K562 (cell line): ENCODE measurements around the gene TRDN. TPM values are rescaled to one million over a fixed set of nuclear protein-coding genes. Genes with fewer than 3 reads are reported as not detected.

Source experiments
- ATAC-seq: fragments of 200-7000 bp; cut with Tn5 transposase; 3 replicates; pipeline ENCODE4 v1.9.1; 2020; ENCODE audit warnings: moderate library complexity
- BruUV-seq: library from RNA; stranded (reverse); fragments of 400-500 nt; replicated peaks from 2 replicates; lab custom pipeline; 2021; lab: Mats Ljungman, UMichigan
- CTCF ChIA-PET: fragments of 300-600 bp; formaldehyde crosslinking; extraction: SDS; loops from one replicate; lab custom pipeline; 2021; ENCODE audit warnings: low intra/inter-chr PET ratio; lab: Yijun Ruan, JAX
- POLR2A ChIA-PET: fragments of 300-600, 350-650 bp; sonication (Branson Sonifier 250); formaldehyde crosslinking; extraction: SDS; loops from one replicate; lab custom pipeline; 2021; ENCODE audit warnings: antibody characterized with exemption, inconsistent platforms; lab: Yijun Ruan, JAX
- DNase-seq, 4 experiments: peaks; one replicate each; pipeline versions ENCODE4 v3.0.0 to v3.0.0-alpha.2; 2011 to 2018; ENCODE audit warnings: low spot score in 3 of 4, mixed read lengths in 3 of 4; ENCODE audit errors: extremely low read depth in 1 of 4
- FAIRE-seq: peaks from 2 replicates; lab custom pipeline; 2011; peaks lifted over from hg19 to GRCh38; lab: Jason Lieb, UNC
- H2AFZ ChIP-seq: 2 replicates; pipeline ENCODE4 v1.6.0; 2011; ENCODE audit warnings: low read depth, low read length, control low read depth, inconsistent platforms
- H3K27ac ChIP-seq: fragments of 200-600 bp; 3 replicates; pipeline ENCODE4 v1.8.0; 2011; ENCODE audit warnings: low read depth, mild to moderate bottlenecking, control low read depth, inconsistent platforms, low read length, moderate library complexity, mixed read lengths; ENCODE audit errors: extremely low read depth
- H3K27me3 ChIP-seq, 2 experiments: fragments of 300-600 bp in 1 of 2; 2 replicates in 1 of 2; 3 replicates in 1 of 2; pipeline versions ENCODE4 v1.6.0 to v1.8.0; 2011; ENCODE audit warnings: inconsistent platforms in 2 of 2, low read length in 2 of 2, mild to moderate bottlenecking in 1 of 2, mixed read lengths in 1 of 2, moderate library complexity in 1 of 2; ENCODE audit not compliant: control insufficient read depth in 2 of 2, insufficient read depth in 2 of 2
- H3K36me3 ChIP-seq: fragments of 300-600 bp; 3 replicates; pipeline ENCODE4 v1.8.0; 2011; ENCODE audit warnings: mild to moderate bottlenecking, low read length, inconsistent platforms; ENCODE audit not compliant: control insufficient read depth, insufficient read depth
- H3K4me1 ChIP-seq, 2 experiments: fragments of 200-600 bp in 1 of 2; replicated peaks in 1 of 2; 2 replicates in 1 of 2; 3 replicates in 1 of 2; pipeline versions ENCODE4 v1.5.1 to v1.8.0; 2011; ENCODE audit warnings: inconsistent platforms in 2 of 2, low read length in 2 of 2, mild to moderate bottlenecking in 1 of 2, mixed read lengths in 1 of 2, moderate library complexity in 1 of 2; ENCODE audit not compliant: control insufficient read depth in 2 of 2, insufficient read depth in 2 of 2
- H3K4me2 ChIP-seq: 2 replicates; pipeline ENCODE4 v1.6.1; 2011; ENCODE audit warnings: low read length, control low read depth, inconsistent platforms, mixed read lengths; ENCODE audit not compliant: insufficient read depth
- H3K4me3 ChIP-seq: fragments of 200-600 bp; sonication (generic), shearing (Covaris generic); 2 replicates; pipeline ENCODE4 v1.5.1; 2016; ENCODE audit warnings: control low read depth, inconsistent platforms
- H3K79me2 ChIP-seq: fragments of 200-600 bp; 3 replicates; pipeline ENCODE4 v1.8.0; 2011; ENCODE audit warnings: low read length, inconsistent platforms; ENCODE audit not compliant: control insufficient read depth, insufficient read depth
- H3K9ac ChIP-seq, 2 experiments: 2 replicates each; pipeline versions ENCODE4 v1.6.0 to v1.6.1; 2011; ENCODE audit warnings: low read depth in 2 of 2, low read length in 2 of 2, control low read depth in 1 of 2, inconsistent platforms in 1 of 2, mild to moderate bottlenecking in 1 of 2, mixed read lengths in 1 of 2; ENCODE audit not compliant: insufficient read depth in 1 of 2
- H3K9me1 ChIP-seq: one replicate; pipeline ENCODE4 v1.6.0; 2011; ENCODE audit warnings: inconsistent platforms, mild to moderate bottlenecking, low read length, moderate library complexity; ENCODE audit not compliant: control insufficient read depth, insufficient read depth
- H3K9me3 ChIP-seq: replicated peaks from 2 replicates; pipeline ENCODE4 v1.5.1; 2011; ENCODE audit warnings: low read depth, low read length, inconsistent platforms; ENCODE audit not compliant: control insufficient read depth, insufficient read depth
- H4K20me1 ChIP-seq: replicated peaks from 2 replicates; pipeline ENCODE4 v1.6.1; 2011; ENCODE audit warnings: low read length, inconsistent platforms, mixed read lengths; ENCODE audit not compliant: control insufficient read depth, insufficient read depth
- DDX20 ChIP-seq: fragments of 450-650 bp; IDR thresholded peaks from 2 replicates; pipeline ENCODE4 v1.6.1; 2016; ENCODE audit warnings: missing genetic modification characterization, low read depth, mild to moderate bottlenecking, missing compliant biosample characterization, moderate library complexity
- RAD51 ChIP-seq: fragments of 450-650 bp; IDR thresholded peaks from 2 replicates; pipeline ENCODE4 v1.7.1; 2016; ENCODE audit warnings: low read depth, mild to moderate bottlenecking, borderline replicate concordance
- USF2 ChIP-seq: sonication (generic); formaldehyde crosslinking; IDR thresholded peaks from 2 replicates; pipeline ENCODE4 v1.5.0; 2020; ENCODE audit warnings: missing genetic modification reagents
- WGBS: fragments of 100-300 bp; shearing (Covaris generic); methylation state at CpG from one replicate; pipeline ENCODE4 v1.1.6; 2016; ENCODE audit warnings: low coverage, mixed read lengths; ENCODE audit not compliant: insufficient coverage; ENCODE audit errors: missing lambda C conversion rate; 5-methylcytosine and 5-hydroxymethylcytosine counted together
- in situ Hi-C: fragments of 300-500 bp; cut with MboI; formaldehyde crosslinking; loops from 4 replicates; pipeline ENCODE4 v1.15.0; 2018; ENCODE audit warnings: inconsistent platforms, mixed read lengths
- intact Hi-C: fragments of 100-400 bp; cut with micrococcal nuclease; formaldehyde crosslinking; loops from 2 replicates; pipeline ENCODE4 v1.14.2; 2022
- polyA plus RNA-seq, 8 experiments: library from polyadenylated mRNA; depleted of rRNA in 4 of 8; stranded (reverse) in 5 of 8; unstranded in 3 of 8; fragments of >200 nt; fragmentation: Nextera tagmentation in 2 of 8; fragmentation: Illumina TruSeq in 1 of 8; extraction: Ambion mirVana in 2 of 8; extraction: Trizol in 1 of 8; gene quantifications; 2 replicates each; pipeline versions ENCODE4 v1.2.1 to v1.2.3, GENCODE V29; 2011 to 2014; ENCODE audit warnings: inconsistent platforms in 1 of 8, missing spikeins in 1 of 8
- total RNA-seq, 7 experiments: library from RNA; depleted of rRNA in 6 of 7; stranded (reverse); fragments of >200 nt in 6 of 7; fragmentation: Illumina TruSeq in 2 of 7; extraction: Trizol in 2 of 7; gene quantifications; 2 replicates each; pipeline versions ENCODE4 v1.2.1 to v1.2.3, GENCODE V29; 2011 to 2021; ENCODE audit warnings: low replicate concordance in 1 of 7
- TF ChIP-seq, protein P1 (sequence below), 2 experiments: fragments of 450-650 bp; formaldehyde crosslinking in 1 of 2; IDR thresholded peaks; 2 replicates each; pipeline versions ENCODE4 v1.4.0 to v1.6.1; 2014 to 2020; ENCODE audit warnings: mild to moderate bottlenecking in 2 of 2, borderline replicate concordance in 1 of 2, low read depth in 1 of 2
- TF ChIP-seq, protein P2 (sequence below): sonication (generic); IDR thresholded peaks from 2 replicates; pipeline ENCODE4 v1.6.1; 2016
- TF ChIP-seq, protein P3 (sequence below): fragments of 450-650 bp; formaldehyde crosslinking; IDR thresholded peaks from 2 replicates; pipeline ENCODE4 v1.4.0; 2020; ENCODE audit warnings: mild to moderate bottlenecking, mixed read lengths

Gene TRDN
- total and polyA plus RNA-seq, 9 of the 15 experiments (the other 6 are each of a cell fraction or from before 2014, with no cell fraction given) = 0.05 to 0.50 (median 0.16) TPM

GRCh38 chr6:123570813-123571684, 65.7 kb downstream of the TRDN start:
- Histone ChIP-seq H3K27me3 (no peaks in the 10 kb centered on the region), H4K20me1 (no peaks in the 10 kb centered on the region), H3K9me1 (no peaks in the 10 kb centered on the region), H3K27ac (no peak overlapping the region), H3K4me3 (no peak overlapping the region), H3K4me1 (no peaks in the 10 kb centered on the region), H3K9ac (no peak overlapping the region), H3K79me2 (no peaks in the 10 kb centered on the region), H2AFZ (peak overlapping the region; percentile 38), H3K9me3 (no peaks in the 10 kb centered on the region; the same call in 1 of the 2 replicates), H3K4me2 (peak overlapping the region; percentile 24; the same call in 1 of the 2 replicates), H3K36me3 (no peaks in the 10 kb centered on the region)
- WGBS = 7% methylated on average over 7 of the region's 7 CpGs
- intact Hi-C loops (no loop called here), in situ Hi-C loops (no loop called here)
- ChIA-PET CTCF (no interaction called here), POLR2A (interaction anchor here (0.5 kb wide), 1 partner anchor 57 kb away, joined by 3 read pairs; no protein-coding TSS in a partner anchor)
- FAIRE-seq (peak; percentile 29), DNase-seq (peak in 1 of 4 experiments; percentile 7), ATAC-seq (peak; percentile 53; the same call in 2 of the 3 replicates)
- no TSS peak for BruUV-seq
- TF ChIP-seq USF2 (peak; percentile 13; the same call in 1 of the 2 replicates), RAD51 (0 out of 2 replicates have a peak, but pooled peaks have one; percentile 18), DDX20 (tag) (no peak)
- TF ChIP-seq, protein P1, sequence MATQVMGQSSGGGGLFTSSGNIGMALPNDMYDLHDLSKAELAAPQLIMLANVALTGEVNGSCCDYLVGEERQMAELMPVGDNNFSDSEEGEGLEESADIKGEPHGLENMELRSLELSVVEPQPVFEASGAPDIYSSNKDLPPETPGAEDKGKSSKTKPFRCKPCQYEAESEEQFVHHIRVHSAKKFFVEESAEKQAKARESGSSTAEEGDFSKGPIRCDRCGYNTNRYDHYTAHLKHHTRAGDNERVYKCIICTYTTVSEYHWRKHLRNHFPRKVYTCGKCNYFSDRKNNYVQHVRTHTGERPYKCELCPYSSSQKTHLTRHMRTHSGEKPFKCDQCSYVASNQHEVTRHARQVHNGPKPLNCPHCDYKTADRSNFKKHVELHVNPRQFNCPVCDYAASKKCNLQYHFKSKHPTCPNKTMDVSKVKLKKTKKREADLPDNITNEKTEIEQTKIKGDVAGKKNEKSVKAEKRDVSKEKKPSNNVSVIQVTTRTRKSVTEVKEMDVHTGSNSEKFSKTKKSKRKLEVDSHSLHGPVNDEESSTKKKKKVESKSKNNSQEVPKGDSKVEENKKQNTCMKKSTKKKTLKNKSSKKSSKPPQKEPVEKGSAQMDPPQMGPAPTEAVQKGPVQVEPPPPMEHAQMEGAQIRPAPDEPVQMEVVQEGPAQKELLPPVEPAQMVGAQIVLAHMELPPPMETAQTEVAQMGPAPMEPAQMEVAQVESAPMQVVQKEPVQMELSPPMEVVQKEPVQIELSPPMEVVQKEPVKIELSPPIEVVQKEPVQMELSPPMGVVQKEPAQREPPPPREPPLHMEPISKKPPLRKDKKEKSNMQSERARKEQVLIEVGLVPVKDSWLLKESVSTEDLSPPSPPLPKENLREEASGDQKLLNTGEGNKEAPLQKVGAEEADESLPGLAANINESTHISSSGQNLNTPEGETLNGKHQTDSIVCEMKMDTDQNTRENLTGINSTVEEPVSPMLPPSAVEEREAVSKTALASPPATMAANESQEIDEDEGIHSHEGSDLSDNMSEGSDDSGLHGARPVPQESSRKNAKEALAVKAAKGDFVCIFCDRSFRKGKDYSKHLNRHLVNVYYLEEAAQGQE (IDR thresholded peaks at IDR 0.05; ENCODE audit: borderline replicate concordance) = peak; percentile 43; the same call in 1 of the 2 replicates
- TF ChIP-seq, protein P1 (CRISPR knock-in tag; IDR thresholded peaks at IDR 0.05; ENCODE audit: low read depth) = no peak
- TF ChIP-seq, protein P2, sequence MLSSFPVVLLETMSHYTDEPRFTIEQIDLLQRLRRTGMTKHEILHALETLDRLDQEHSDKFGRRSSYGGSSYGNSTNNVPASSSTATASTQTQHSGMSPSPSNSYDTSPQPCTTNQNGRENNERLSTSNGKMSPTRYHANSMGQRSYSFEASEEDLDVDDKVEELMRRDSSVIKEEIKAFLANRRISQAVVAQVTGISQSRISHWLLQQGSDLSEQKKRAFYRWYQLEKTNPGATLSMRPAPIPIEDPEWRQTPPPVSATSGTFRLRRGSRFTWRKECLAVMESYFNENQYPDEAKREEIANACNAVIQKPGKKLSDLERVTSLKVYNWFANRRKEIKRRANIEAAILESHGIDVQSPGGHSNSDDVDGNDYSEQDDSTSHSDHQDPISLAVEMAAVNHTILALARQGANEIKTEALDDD = no peak
- TF ChIP-seq, protein P3, sequence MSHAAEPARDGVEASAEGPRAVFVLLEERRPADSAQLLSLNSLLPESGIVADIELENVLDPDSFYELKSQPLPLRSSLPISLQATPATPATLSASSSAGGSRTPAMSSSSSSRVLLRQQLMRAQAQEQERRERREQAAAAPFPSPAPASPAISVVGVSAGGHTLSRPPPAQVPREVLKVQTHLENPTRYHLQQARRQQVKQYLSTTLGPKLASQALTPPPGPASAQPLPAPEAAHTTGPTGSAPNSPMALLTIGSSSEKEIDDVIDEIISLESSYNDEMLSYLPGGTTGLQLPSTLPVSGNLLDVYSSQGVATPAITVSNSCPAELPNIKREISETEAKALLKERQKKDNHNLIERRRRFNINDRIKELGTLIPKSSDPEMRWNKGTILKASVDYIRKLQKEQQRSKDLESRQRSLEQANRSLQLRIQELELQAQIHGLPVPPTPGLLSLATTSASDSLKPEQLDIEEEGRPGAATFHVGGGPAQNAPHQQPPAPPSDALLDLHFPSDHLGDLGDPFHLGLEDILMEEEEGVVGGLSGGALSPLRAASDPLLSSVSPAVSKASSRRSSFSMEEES = peak; percentile 18; the same call in 1 of the 2 replicates
